ENCODE measurements around the gene ROBO2. TPM values are rescaled to one million over a fixed set of nuclear protein-coding genes. Genes with fewer than 3 reads are reported as not detected.

Gene ROBO2
- total RNA-seq, 1 experiment from 2014 or later, result 0.16 TPM

GRCh38 chr3:77460326-77460725, 420.4 kb downstream of the ROBO2 start:
- Mint-ChIP-seq H3K4me1 (ENCODE audit: low read depth, unreplicated experiment) (no peaks in the 10 kb centered on the region), H3K36me3 (ENCODE audit: insufficient read depth, unreplicated experiment) (no peaks in the 10 kb centered on the region), H3K9me3 (ENCODE audit: unreplicated experiment) (no peaks in the 10 kb centered on the region), H3K27me3 (ENCODE audit: insufficient read depth, unreplicated experiment) (no peaks in the 10 kb centered on the region), H3K4me3 (ENCODE audit: unreplicated experiment) (no peak overlapping the region), H3K27ac (ENCODE audit: unreplicated experiment) (no peak overlapping the region)
- ChIA-PET CTCF (no interaction called here), POLR2A (no interaction called here)
- Histone ChIP-seq H3K27me3 (replicated peaks; ENCODE audit: control insufficient read depth, insufficient read depth, low read length) (no peaks in the 10 kb centered on the region), H3K4me1 (no peaks in the 10 kb centered on the region), H3K36me3 (ENCODE audit: control insufficient read depth, insufficient read depth, low read length) (no peaks in the 10 kb centered on the region), H3K9me3 (no peaks in the 10 kb centered on the region), H3K4me3 (ENCODE audit: low read depth, low read length) (no peak overlapping the region)
- intact Hi-C loops (cut with micrococcal nuclease; ENCODE audit: unreplicated experiment), result no loop called here
- no peak for TF ChIP-seq CTCF (IDR thresholded peaks at IDR 0.05; ENCODE audit: insufficient read depth in 1 of 2, low read depth in 1 of 2, low read length in 1 of 2, severe bottlenecking in 1 of 2, unreplicated experiment in 1 of 2)
- BruUV-seq (replicated peaks), result no TSS peak
- no peak for DNase-seq

GRCh38 chr3:77462951-77463350, 423.1 kb downstream of the ROBO2 start:
- Mint-ChIP-seq H3K27ac (ENCODE audit: unreplicated experiment) (no peak overlapping the region), H3K4me3 (ENCODE audit: unreplicated experiment) (no peak overlapping the region), H3K4me1 (ENCODE audit: low read depth, unreplicated experiment) (no peaks in the 10 kb centered on the region), H3K9me3 (ENCODE audit: unreplicated experiment) (no peaks in the 10 kb centered on the region), H3K36me3 (ENCODE audit: insufficient read depth, unreplicated experiment) (no peaks in the 10 kb centered on the region), H3K27me3 (ENCODE audit: insufficient read depth, unreplicated experiment) (no peaks in the 10 kb centered on the region)
- intact Hi-C loops (cut with micrococcal nuclease; ENCODE audit: unreplicated experiment), result no loop called here
- TF ChIP-seq CTCF (IDR thresholded peaks at IDR 0.05; ENCODE audit: insufficient read depth in 1 of 2, low read depth in 1 of 2, low read length in 1 of 2, severe bottlenecking in 1 of 2, unreplicated experiment in 1 of 2), result no peak
- Histone ChIP-seq H3K27me3 (replicated peaks; ENCODE audit: control insufficient read depth, insufficient read depth, low read length) (no peaks in the 10 kb centered on the region), H3K4me3 (ENCODE audit: low read depth, low read length) (no peak overlapping the region), H3K4me1 (no peaks in the 10 kb centered on the region), H3K36me3 (ENCODE audit: control insufficient read depth, insufficient read depth, low read length) (no peaks in the 10 kb centered on the region), H3K9me3 (no peaks in the 10 kb centered on the region)
- BruUV-seq (replicated peaks), result no TSS peak
- ChIA-PET CTCF (no interaction called here), POLR2A (no interaction called here)
- no peak for DNase-seq

DNA sequence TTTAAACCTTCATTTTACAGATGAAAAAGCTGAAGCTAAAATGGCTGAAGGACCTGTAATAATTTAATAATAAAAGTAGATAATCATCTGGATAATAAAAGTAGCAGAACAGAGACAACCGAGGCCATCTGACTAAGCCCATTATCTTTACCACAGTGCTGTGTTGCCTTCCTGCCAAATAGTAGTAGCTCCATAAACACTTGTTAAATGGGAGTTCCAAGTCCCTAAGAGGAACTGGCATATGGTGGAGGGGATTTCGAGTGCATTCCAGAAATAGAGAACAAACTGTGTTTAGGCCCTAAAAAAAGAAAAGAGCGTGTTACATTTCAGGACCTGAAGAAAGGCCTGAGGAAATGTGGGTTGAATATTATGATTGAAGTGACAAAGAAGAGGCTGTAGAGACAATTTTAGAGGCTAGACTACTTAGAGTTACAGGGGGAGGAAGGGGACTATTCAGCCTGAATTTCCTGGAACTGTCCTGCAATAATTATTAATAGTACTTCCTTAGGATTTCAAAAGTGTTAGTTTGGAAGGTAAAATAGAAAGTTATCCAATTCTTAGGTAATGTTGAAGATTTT, 424.3 kb downstream of the ROBO2 start:
- no peaks in the 10 kb centered on the region for H3K9me3 Mint-ChIP-seq (ENCODE audit: unreplicated experiment)
- no peak for TF ChIP-seq CTCF (IDR thresholded peaks at IDR 0.05; ENCODE audit: insufficient read depth in 1 of 2, low read depth in 1 of 2, low read length in 1 of 2, severe bottlenecking in 1 of 2, unreplicated experiment in 1 of 2)

More for the DNA sequence above, 424.3 kb downstream of the ROBO2 start:
- Histone ChIP-seq H3K9me3 (no peaks in the 10 kb centered on the region), H3K27me3 (replicated peaks; ENCODE audit: control insufficient read depth, insufficient read depth, low read length) (no peaks in the 10 kb centered on the region), H3K36me3 (ENCODE audit: control insufficient read depth, insufficient read depth, low read length) (no peaks in the 10 kb centered on the region), H3K4me3 (ENCODE audit: low read depth, low read length) (no peak overlapping the region), H3K4me1 (no peaks in the 10 kb centered on the region)
- ChIA-PET POLR2A (no interaction called here), CTCF (no interaction called here)
- H3K27me3 Mint-ChIP-seq (ENCODE audit: insufficient read depth, unreplicated experiment), result no peaks in the 10 kb centered on the region
- no peaks in the 10 kb centered on the region for H3K4me1 Mint-ChIP-seq (ENCODE audit: low read depth, unreplicated experiment)
- no peak for DNase-seq
- BruUV-seq (replicated peaks), result no TSS peak
- H3K36me3 Mint-ChIP-seq (ENCODE audit: insufficient read depth, unreplicated experiment), result no peaks in the 10 kb centered on the region
- no peak overlapping the region for H3K4me3 Mint-ChIP-seq (ENCODE audit: unreplicated experiment)
- intact Hi-C loops (cut with micrococcal nuclease; ENCODE audit: unreplicated experiment), result no loop called here
- no peak overlapping the region for H3K27ac Mint-ChIP-seq (ENCODE audit: unreplicated experiment)

Measured in Caco-2 (cell line).